Kidney (tissue), 14 donors: ENCODE data around the gene PSORS1C2. TPM values are rescaled to one million over a fixed set of nuclear protein-coding genes. Genes with fewer than 3 reads are reported as not detected.
A peak's percentile ranks its signal among the peaks of the same experiment; 100 is the strongest.

Source experiments
- DNase-seq, 5 donors: peaks; one replicate each; pipeline ENCODE4 v3.0.0-alpha.2; 2013 to 2020
- FAIRE-seq: peaks from 2 replicates; lab custom pipeline; 2012; peaks lifted over from hg19 to GRCh38; lab: Jason Lieb, UNC
- H3K27ac ChIP-seq, 2 donors: one replicate each; pipeline ENCODE4 v1.7.0; 2013; ENCODE audit warnings: low read depth in 2 of 2, low read length in 2 of 2, inconsistent platforms in 1 of 2
- H3K27me3 ChIP-seq: one replicate; pipeline ENCODE4 v1.7.1; 2013; ENCODE audit warnings: low read length, inconsistent platforms; ENCODE audit not compliant: control insufficient read depth, insufficient read depth
- H3K36me3 ChIP-seq, 3 donors: one replicate each; pipeline versions ENCODE4 v1.7.0 to v1.7.1; 2013; ENCODE audit warnings: low read length in 3 of 3, control low read depth in 1 of 3, inconsistent platforms in 1 of 3; ENCODE audit not compliant: insufficient read depth in 3 of 3, control insufficient read depth in 2 of 3
- H3K4me1 ChIP-seq, 3 donors: one replicate each; pipeline versions ENCODE4 v1.7.0 to v1.7.1; 2013; ENCODE audit warnings: low read length in 3 of 3, inconsistent platforms in 1 of 3, low read depth in 1 of 3; ENCODE audit not compliant: control insufficient read depth in 2 of 3, insufficient read depth in 2 of 3
- H3K4me3 ChIP-seq, 3 donors: one replicate each; pipeline versions ENCODE4 v1.7.0 to v1.8.1; 2013; ENCODE audit warnings: low read length in 3 of 3, control low read depth in 1 of 3, inconsistent platforms in 1 of 3
- H3K9ac ChIP-seq, 3 donors: one replicate each; pipeline versions ENCODE4 v1.7.0 to v1.7.1; 2013; ENCODE audit warnings: low read length in 3 of 3, control low read depth in 1 of 3, inconsistent platforms in 1 of 3
- H3K9me3 ChIP-seq, 3 donors: one replicate each; pipeline versions ENCODE4 v1.7.0 to v1.7.1; 2013; ENCODE audit warnings: low read length in 3 of 3, control low read depth in 1 of 3, inconsistent platforms in 1 of 3; ENCODE audit not compliant: control insufficient read depth in 2 of 3, insufficient read depth in 1 of 3
- intact Hi-C: fragments of 100-400 bp; cut with DNase I; formaldehyde crosslinking; loops from one replicate; pipeline ENCODE4 v1.11.1; 2022
- polyA plus RNA-seq: library from polyadenylated mRNA; stranded (reverse); fragments of 350-450 nt; fragmentation: Illumina TruSeq; extraction: RNeasy Lipid Tissue Mini Kit (QIAGEN cat#74804); gene quantifications from one replicate; pipeline ENCODE4 v1.2.3, GENCODE V29; 2014; ENCODE audit warnings: low read depth, low replicate concordance; ENCODE audit not compliant: insufficient read depth
- total RNA-seq: library from RNA; stranded (reverse); fragmentation: NEBNext Ultra II Directional; extraction: Animal tissue kit (Norgen Biotek cat#: 25700); gene quantifications from one replicate; pipeline ENCODE4 v1.2.1, GENCODE V29; 2021
- TF ChIP-seq, protein P1 (sequence below): IDR thresholded peaks from 3 replicates; pipeline ENCODE4 v1.5.1; 2012; ENCODE audit warnings: mild to moderate bottlenecking, moderate library complexity, borderline replicate concordance; ENCODE audit not compliant: insufficient read depth; ENCODE audit errors: extremely low read depth
- donor health status: control.
- donor health status: control.
- donor health status: control.
- donor health status: control.
- donor health status: control.
- donor health status: DM: yes; HTN: yes; CAD: no.
- donor health status: Normal renal cell carcinoma (clear cell type).

PSORS1C2 gene
- total and polyA plus RNA-seq, 2 donors from 2014 or later = not detected

DNA sequence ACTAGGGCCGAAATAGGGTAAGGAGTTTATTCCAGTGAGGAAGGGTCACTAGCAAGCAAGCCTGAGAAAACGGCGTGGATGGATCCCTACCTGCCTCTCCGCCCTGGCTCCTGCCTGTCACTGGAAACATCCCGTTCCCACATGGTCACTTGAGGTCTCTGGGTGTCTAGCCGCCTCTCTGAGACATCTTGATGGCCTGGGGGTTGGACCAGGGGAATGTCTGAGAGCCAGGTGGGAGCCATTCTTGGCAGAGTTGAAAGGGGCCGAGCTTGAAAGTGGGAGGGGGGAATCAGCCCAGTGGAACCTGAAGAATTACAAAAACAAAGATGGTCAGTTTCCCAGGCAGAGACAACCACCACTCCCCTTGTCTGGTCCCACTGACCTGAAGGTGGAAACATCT, 17.8 kb upstream of the PSORS1C2 start:
- no peak for FAIRE-seq
- no peaks in the 10 kb centered on the region for H3K36me3 ChIP-seq
- peak in 3 of 5 donors; percentile 30 to 62 (median 46) for DNase-seq
- no peak overlapping the region for H3K4me3 ChIP-seq
- no peaks in the 10 kb centered on the region for H3K9me3 ChIP-seq
- H3K27me3 ChIP-seq = no peaks in the 10 kb centered on the region
- no peak overlapping the region for H3K9ac ChIP-seq
- peaks cover 0 to 9% (median 6%) of the 10 kb centered on the region in 3 donors for H3K4me1 ChIP-seq
- TF ChIP-seq, protein P1, sequence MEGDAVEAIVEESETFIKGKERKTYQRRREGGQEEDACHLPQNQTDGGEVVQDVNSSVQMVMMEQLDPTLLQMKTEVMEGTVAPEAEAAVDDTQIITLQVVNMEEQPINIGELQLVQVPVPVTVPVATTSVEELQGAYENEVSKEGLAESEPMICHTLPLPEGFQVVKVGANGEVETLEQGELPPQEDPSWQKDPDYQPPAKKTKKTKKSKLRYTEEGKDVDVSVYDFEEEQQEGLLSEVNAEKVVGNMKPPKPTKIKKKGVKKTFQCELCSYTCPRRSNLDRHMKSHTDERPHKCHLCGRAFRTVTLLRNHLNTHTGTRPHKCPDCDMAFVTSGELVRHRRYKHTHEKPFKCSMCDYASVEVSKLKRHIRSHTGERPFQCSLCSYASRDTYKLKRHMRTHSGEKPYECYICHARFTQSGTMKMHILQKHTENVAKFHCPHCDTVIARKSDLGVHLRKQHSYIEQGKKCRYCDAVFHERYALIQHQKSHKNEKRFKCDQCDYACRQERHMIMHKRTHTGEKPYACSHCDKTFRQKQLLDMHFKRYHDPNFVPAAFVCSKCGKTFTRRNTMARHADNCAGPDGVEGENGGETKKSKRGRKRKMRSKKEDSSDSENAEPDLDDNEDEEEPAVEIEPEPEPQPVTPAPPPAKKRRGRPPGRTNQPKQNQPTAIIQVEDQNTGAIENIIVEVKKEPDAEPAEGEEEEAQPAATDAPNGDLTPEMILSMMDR = no peak
- no peak overlapping the region for H3K27ac ChIP-seq
- intact Hi-C loops = no loop called here

DNA sequence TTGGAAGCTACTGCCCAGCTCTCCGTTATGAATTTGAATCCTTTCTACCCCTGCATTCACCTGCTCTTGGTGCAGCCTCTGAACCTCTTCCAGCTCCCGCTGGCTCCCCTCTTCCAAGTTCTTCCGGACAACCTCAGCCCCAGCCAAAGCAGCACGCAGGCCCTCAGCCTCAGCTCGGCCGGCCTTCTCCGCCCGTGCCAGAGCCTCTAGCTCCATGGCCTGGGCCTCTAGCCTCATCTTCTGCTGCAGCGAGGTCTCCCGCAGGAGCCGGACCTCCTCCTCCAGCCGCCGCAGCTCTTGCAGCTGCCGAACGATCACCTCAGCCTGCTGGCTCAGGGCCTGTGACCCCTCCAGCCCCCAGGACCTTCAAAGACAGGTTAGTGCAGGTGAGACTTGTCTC, 15.6 kb upstream of the PSORS1C2 start:
- Histone ChIP-seq H3K27ac (no peak overlapping the region), H3K9ac (no peak overlapping the region), H3K27me3 (no peaks in the 10 kb centered on the region), H3K36me3 (no peaks in the 10 kb centered on the region), H3K9me3 (no peaks in the 10 kb centered on the region), H3K4me3 (no peak overlapping the region), H3K4me1 (peaks cover 0 to 7% (median 6%) of the 10 kb centered on the region in 3 donors)
- TF ChIP-seq, protein P1 = no peak
- no peak for FAIRE-seq
- no peak for DNase-seq
- intact Hi-C loops = no loop called here

DNA sequence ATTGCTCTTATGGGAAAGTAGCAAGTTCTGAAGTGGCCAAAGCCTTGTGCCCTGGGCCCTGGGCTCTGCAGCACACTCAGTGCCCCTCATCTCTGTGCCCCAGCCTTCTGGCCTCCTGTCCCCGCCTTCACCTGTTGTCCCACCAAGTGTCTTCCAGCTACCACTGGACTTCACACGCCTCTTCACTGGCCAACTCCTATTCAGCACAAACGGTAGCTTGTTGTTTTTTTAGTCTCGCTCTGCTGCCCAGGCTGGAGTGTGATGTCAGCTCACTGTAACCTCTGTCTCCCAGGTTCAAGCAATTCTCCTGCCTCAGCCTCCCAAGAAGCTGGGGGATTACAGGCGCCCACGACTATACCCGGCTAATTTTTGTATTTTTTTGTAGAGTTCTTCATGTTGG, 13.9 kb upstream of the PSORS1C2 start:
- Histone ChIP-seq H3K4me3 (no peak overlapping the region), H3K36me3 (no peaks in the 10 kb centered on the region), H3K27me3 (no peaks in the 10 kb centered on the region), H3K9ac (no peak overlapping the region), H3K4me1 (peaks cover 0 to 6% (median 5%) of the 10 kb centered on the region in 3 donors), H3K9me3 (no peaks in the 10 kb centered on the region), H3K27ac (no peak overlapping the region)
- FAIRE-seq (no peak), DNase-seq (peak in 4 of 5 donors; percentile 51 to 73 (median 64))
- TF ChIP-seq, protein P1 = no peak
- intact Hi-C loops = no loop called here
